Liver (tissue), 9 donors: Measurements from ENCODE around the gene ACSS2. TPM values are rescaled to one million over a fixed set of nuclear protein-coding genes. Genes with fewer than 3 reads are reported as not detected.

Experiments used
- DNase-seq: peaks from one replicate; pipeline ENCODE4 v3.0.0-alpha.2; 2017; ENCODE audit warnings: low spot score
- H3K27ac ChIP-seq, 2 donors: one replicate each; pipeline ENCODE4 v1.7.0; 2013; ENCODE audit warnings: inconsistent platforms in 2 of 2, low read length in 2 of 2, control low read depth in 1 of 2, low read depth in 1 of 2, mild to moderate bottlenecking in 1 of 2
- H3K27me3 ChIP-seq, 4 donors: one replicate each; pipeline versions ENCODE4 v1.6.1 to v1.7.0; 2013; ENCODE audit warnings: low read length in 3 of 4, inconsistent platforms in 1 of 4, mild to moderate bottlenecking in 1 of 4, moderate library complexity in 1 of 4; ENCODE audit not compliant: control insufficient read depth in 4 of 4, insufficient read depth in 4 of 4
- H3K36me3 ChIP-seq, 4 donors: one replicate each; pipeline versions ENCODE4 v1.6.1 to v1.7.0; 2013; ENCODE audit warnings: low read length in 3 of 4, mild to moderate bottlenecking in 3 of 4, low read depth in 1 of 4, moderate library complexity in 1 of 4; ENCODE audit not compliant: control insufficient read depth in 4 of 4, insufficient read depth in 3 of 4
- H3K4me1 ChIP-seq, 4 donors: one replicate each; pipeline versions ENCODE4 v1.6.1 to v1.7.0; 2013; ENCODE audit warnings: low read length in 3 of 4, mild to moderate bottlenecking in 3 of 4, moderate library complexity in 1 of 4; ENCODE audit not compliant: control insufficient read depth in 4 of 4, insufficient read depth in 4 of 4
- H3K4me3 ChIP-seq, 3 donors: one replicate each; pipeline versions ENCODE4 v1.6.1 to v1.7.0; 2013; ENCODE audit warnings: low read length in 3 of 3, control low read depth in 1 of 3, low read depth in 1 of 3, mild to moderate bottlenecking in 1 of 3
- H3K9ac ChIP-seq, 2 donors: one replicate each; pipeline ENCODE4 v1.7.0; 2013; ENCODE audit warnings: low read length in 2 of 2, mild to moderate bottlenecking in 2 of 2, moderate library complexity in 2 of 2, control low read depth in 1 of 2, low read depth in 1 of 2
- H3K9me3 ChIP-seq, 4 donors: one replicate each; pipeline versions ENCODE4 v1.6.1 to v1.7.0; 2013; ENCODE audit warnings: low read length in 3 of 4; ENCODE audit not compliant: control insufficient read depth in 4 of 4
- EGR1 ChIP-seq, 2 donors: IDR thresholded peaks; 2 replicates each; pipeline ENCODE4 v1.6.1; 2016 to 2018; ENCODE audit warnings: antibody characterized with exemption in 2 of 2, low read depth in 2 of 2
- FOXA1 ChIP-seq: IDR thresholded peaks from 2 replicates; pipeline ENCODE4 v1.6.1; 2016; ENCODE audit warnings: antibody characterized with exemption
- FOXA2 ChIP-seq: IDR thresholded peaks from 2 replicates; pipeline ENCODE4 v1.6.1; 2016; ENCODE audit warnings: antibody characterized with exemption
- GABPA ChIP-seq, 2 donors: IDR thresholded peaks in 1 of 2; conservative IDR thresholded peaks in 1 of 2; 2 replicates each; pipeline ENCODE4 v1.6.1; 2016; ENCODE audit warnings: antibody characterized with exemption in 2 of 2, mild to moderate bottlenecking in 1 of 2, moderate library complexity in 1 of 2
- HNF4A ChIP-seq, 2 donors: conservative IDR thresholded peaks; 2 replicates each; pipeline ENCODE4 v1.6.1; 2016; ENCODE audit warnings: antibody characterized with exemption in 2 of 2, mild to moderate bottlenecking in 2 of 2
- HNF4G ChIP-seq: IDR thresholded peaks from 2 replicates; pipeline ENCODE4 v1.6.1; 2016; ENCODE audit warnings: antibody characterized with exemption
- JUND ChIP-seq, 2 donors: IDR thresholded peaks; 2 replicates each; pipeline ENCODE4 v1.6.1; 2016; ENCODE audit warnings: antibody characterized with exemption in 2 of 2
- NR2F2 ChIP-seq: IDR thresholded peaks from 2 replicates; pipeline ENCODE4 v1.6.1; 2016; ENCODE audit warnings: antibody characterized with exemption
- RAD21 ChIP-seq, 2 donors: IDR thresholded peaks; 2 replicates each; pipeline ENCODE4 v1.6.1; 2016; ENCODE audit warnings: antibody characterized with exemption in 2 of 2, mild to moderate bottlenecking in 2 of 2
- RXRA ChIP-seq, 2 donors: IDR thresholded peaks; 2 replicates each; pipeline ENCODE4 v1.6.1; 2017 to 2018; ENCODE audit warnings: antibody characterized with exemption in 2 of 2, mild to moderate bottlenecking in 1 of 2
- SP1 ChIP-seq: IDR thresholded peaks from 2 replicates; pipeline ENCODE4 v1.6.1; 2018; ENCODE audit warnings: antibody characterized with exemption, mild to moderate bottlenecking
- TAF1 ChIP-seq: conservative IDR thresholded peaks from 2 replicates; pipeline ENCODE4 v1.6.1; 2016; ENCODE audit warnings: antibody characterized with exemption, mild to moderate bottlenecking
- YY1 ChIP-seq: IDR thresholded peaks from 2 replicates; pipeline ENCODE4 v1.6.1; 2016; ENCODE audit warnings: antibody characterized with exemption, mild to moderate bottlenecking
- WGBS: extraction: QIAGEN DNeasy Blood & Tissue Kit; methylation state at CpG from one replicate; pipeline ENCODE4 v1.1.7; 2013; 5-methylcytosine and 5-hydroxymethylcytosine counted together
- polyA plus RNA-seq, 2 donors: library from polyadenylated mRNA; stranded (reverse) in 1 of 2; unstranded in 1 of 2; fragments of 200-250 nt in 1 of 2; fragments of >200 nt in 1 of 2; fragmentation: Nextera tagmentation in 1 of 2; extraction: Ambion mirVana in 1 of 2; gene quantifications; one replicate each; pipeline versions ENCODE4 v1.2.1 to v1.2.3, GENCODE V29; 2013 to 2015
- total RNA-seq, 2 donors: library from RNA; depleted of rRNA; stranded (reverse); fragments of >200 nt; gene quantifications; one replicate each; pipeline ENCODE4 v1.2.3, GENCODE V29; 2014
- TF ChIP-seq, protein P1 (sequence below): IDR thresholded peaks from 2 replicates; pipeline ENCODE4 v1.6.1; 2016; ENCODE audit warnings: antibody characterized with exemption
- TF ChIP-seq, protein P2 (sequence below): fragments of 150-350 bp; IDR thresholded peaks from 2 replicates; pipeline ENCODE4 v1.5.1; 2017; ENCODE audit warnings: improper control_type of control experiment, low read depth, low read length; ENCODE audit not compliant: missing input control
- TF ChIP-seq, protein P3 (sequence below): IDR thresholded peaks from 2 replicates; pipeline ENCODE4 v1.6.1; 2016; ENCODE audit warnings: antibody characterized with exemption
- TF ChIP-seq, protein P4 (sequence below): IDR thresholded peaks from 2 replicates; pipeline ENCODE4 v1.6.1; 2016; ENCODE audit warnings: antibody characterized with exemption
- TF ChIP-seq, protein P5 (sequence below): IDR thresholded peaks from 2 replicates; pipeline ENCODE4 v1.6.1; 2016; ENCODE audit warnings: antibody characterized with exemption, mild to moderate bottlenecking
- donor health status: healthy.
- donor health status: healthy.
- donor health status: healthy.
- donor health status: healthy.
- donor health status: healthy.

The ACSS2 gene
- total and polyA plus RNA-seq, 4 donors, result 29.8 to 260 (median 80.0) TPM

DNA sequence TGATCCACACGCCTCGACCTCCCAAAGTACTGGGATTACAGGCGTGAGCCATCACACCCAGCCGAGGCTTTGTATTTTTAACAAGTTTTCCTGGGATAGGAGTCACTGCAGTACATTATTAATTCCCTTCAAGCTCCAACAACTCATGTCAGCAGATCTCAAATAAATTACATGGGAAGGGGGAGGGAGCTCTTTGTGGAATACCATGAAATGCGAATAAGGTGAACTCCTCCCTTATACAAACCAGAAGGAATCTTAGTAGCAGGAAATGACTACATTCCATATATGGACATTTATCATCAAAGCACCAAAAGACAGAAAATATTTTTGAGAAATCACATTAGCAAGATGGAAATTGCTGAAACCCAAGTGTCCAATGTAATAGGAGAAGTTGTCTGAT is 76.3 kb downstream of the ACSS2 start (continued):
- TF ChIP-seq, protein P1, sequence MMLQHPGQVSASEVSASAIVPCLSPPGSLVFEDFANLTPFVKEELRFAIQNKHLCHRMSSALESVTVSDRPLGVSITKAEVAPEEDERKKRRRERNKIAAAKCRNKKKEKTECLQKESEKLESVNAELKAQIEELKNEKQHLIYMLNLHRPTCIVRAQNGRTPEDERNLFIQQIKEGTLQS, result no peak
- TF ChIP-seq, protein P2, sequence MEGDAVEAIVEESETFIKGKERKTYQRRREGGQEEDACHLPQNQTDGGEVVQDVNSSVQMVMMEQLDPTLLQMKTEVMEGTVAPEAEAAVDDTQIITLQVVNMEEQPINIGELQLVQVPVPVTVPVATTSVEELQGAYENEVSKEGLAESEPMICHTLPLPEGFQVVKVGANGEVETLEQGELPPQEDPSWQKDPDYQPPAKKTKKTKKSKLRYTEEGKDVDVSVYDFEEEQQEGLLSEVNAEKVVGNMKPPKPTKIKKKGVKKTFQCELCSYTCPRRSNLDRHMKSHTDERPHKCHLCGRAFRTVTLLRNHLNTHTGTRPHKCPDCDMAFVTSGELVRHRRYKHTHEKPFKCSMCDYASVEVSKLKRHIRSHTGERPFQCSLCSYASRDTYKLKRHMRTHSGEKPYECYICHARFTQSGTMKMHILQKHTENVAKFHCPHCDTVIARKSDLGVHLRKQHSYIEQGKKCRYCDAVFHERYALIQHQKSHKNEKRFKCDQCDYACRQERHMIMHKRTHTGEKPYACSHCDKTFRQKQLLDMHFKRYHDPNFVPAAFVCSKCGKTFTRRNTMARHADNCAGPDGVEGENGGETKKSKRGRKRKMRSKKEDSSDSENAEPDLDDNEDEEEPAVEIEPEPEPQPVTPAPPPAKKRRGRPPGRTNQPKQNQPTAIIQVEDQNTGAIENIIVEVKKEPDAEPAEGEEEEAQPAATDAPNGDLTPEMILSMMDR, result no peak

DNA sequence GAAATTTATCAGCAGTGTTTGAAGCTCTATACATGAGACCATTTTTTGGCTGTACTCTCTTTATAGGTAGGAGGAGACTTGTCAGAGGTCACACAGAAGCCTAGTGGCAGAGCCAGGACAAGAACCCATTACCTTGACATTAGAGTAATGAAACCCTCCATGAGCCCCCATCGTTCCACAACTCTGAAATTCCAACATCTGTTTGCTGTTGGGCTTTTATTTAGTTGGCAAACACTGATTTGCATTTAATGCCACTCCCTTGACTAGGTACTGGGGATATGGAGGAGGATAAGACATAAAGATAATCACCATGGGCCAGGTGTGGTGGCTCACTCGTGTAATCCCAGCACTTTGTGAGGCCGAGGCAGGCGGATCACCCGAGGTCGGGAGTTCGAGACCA is 77.5 kb downstream of the ACSS2 start:
- no peak overlapping the region for H3K9ac ChIP-seq
- no peaks in the 10 kb centered on the region for H3K9me3 ChIP-seq
- no peak for DNase-seq
- no peak overlapping the region for H3K4me3 ChIP-seq
- no peak overlapping the region for H3K27ac ChIP-seq
- TF ChIP-seq, protein P3, sequence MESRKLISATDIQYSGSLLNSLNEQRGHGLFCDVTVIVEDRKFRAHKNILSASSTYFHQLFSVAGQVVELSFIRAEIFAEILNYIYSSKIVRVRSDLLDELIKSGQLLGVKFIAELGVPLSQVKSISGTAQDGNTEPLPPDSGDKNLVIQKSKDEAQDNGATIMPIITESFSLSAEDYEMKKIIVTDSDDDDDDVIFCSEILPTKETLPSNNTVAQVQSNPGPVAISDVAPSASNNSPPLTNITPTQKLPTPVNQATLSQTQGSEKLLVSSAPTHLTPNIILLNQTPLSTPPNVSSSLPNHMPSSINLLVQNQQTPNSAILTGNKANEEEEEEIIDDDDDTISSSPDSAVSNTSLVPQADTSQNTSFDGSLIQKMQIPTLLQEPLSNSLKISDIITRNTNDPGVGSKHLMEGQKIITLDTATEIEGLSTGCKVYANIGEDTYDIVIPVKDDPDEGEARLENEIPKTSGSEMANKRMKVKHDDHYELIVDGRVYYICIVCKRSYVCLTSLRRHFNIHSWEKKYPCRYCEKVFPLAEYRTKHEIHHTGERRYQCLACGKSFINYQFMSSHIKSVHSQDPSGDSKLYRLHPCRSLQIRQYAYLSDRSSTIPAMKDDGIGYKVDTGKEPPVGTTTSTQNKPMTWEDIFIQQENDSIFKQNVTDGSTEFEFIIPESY, result no peak
- TF ChIP-seq FOXA1 (no peak), TAF1 (no peak), HNF4G (no peak), JUND (IDR thresholded peaks at IDR 0.05) (no peak), FOXA2 (no peak), SP1 (no peak), HNF4A (conservative IDR thresholded peaks at IDR 0.05) (no peak), RAD21 (IDR thresholded peaks at IDR 0.05) (no peak), YY1 (no peak), RXRA (IDR thresholded peaks at IDR 0.05) (no peak), EGR1 (IDR thresholded peaks at IDR 0.05; ENCODE audit: low read depth in 2 of 2) (no peak), NR2F2 (no peak), GABPA (IDR thresholded peaks at IDR 0.05 in 1 of 2, conservative IDR thresholded peaks at IDR 0.05 in 1 of 2) (no peak)
- TF ChIP-seq, protein P1, result no peak
- TF ChIP-seq, protein P2, result no peak
- TF ChIP-seq, protein P4, sequence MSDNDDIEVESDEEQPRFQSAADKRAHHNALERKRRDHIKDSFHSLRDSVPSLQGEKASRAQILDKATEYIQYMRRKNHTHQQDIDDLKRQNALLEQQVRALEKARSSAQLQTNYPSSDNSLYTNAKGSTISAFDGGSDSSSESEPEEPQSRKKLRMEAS, result no peak
- TF ChIP-seq, protein P5, sequence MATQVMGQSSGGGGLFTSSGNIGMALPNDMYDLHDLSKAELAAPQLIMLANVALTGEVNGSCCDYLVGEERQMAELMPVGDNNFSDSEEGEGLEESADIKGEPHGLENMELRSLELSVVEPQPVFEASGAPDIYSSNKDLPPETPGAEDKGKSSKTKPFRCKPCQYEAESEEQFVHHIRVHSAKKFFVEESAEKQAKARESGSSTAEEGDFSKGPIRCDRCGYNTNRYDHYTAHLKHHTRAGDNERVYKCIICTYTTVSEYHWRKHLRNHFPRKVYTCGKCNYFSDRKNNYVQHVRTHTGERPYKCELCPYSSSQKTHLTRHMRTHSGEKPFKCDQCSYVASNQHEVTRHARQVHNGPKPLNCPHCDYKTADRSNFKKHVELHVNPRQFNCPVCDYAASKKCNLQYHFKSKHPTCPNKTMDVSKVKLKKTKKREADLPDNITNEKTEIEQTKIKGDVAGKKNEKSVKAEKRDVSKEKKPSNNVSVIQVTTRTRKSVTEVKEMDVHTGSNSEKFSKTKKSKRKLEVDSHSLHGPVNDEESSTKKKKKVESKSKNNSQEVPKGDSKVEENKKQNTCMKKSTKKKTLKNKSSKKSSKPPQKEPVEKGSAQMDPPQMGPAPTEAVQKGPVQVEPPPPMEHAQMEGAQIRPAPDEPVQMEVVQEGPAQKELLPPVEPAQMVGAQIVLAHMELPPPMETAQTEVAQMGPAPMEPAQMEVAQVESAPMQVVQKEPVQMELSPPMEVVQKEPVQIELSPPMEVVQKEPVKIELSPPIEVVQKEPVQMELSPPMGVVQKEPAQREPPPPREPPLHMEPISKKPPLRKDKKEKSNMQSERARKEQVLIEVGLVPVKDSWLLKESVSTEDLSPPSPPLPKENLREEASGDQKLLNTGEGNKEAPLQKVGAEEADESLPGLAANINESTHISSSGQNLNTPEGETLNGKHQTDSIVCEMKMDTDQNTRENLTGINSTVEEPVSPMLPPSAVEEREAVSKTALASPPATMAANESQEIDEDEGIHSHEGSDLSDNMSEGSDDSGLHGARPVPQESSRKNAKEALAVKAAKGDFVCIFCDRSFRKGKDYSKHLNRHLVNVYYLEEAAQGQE, result no peak
- WGBS, result 92% methylated on average over 7 of the region's 7 CpGs
- H3K27me3 ChIP-seq, result no peaks in the 10 kb centered on the region
- H3K36me3 ChIP-seq, result no peaks in the 10 kb centered on the region
- H3K4me1 ChIP-seq, result peaks cover 0 to 25% (median 17%) of the 10 kb centered on the region in 4 donors
